Urothelium cell line (cell line): ENCODE results near the gene LIPA.
"Not testable (repeated sequence)": the region's sequence is repeated elsewhere in the genome, so short reads cannot be mapped to it uniquely, and the experiment has no call there.

Experiments
- DNase-seq: peaks from one replicate; pipeline ENCODE4 v3.0.0; 2011; ENCODE audit warnings: low spot score, mixed read lengths
- FAIRE-seq: peaks from 2 replicates; lab custom pipeline; 2011; peaks lifted over from hg19 to GRCh38; lab: Jason Lieb, UNC

The LIPA gene

DNA sequence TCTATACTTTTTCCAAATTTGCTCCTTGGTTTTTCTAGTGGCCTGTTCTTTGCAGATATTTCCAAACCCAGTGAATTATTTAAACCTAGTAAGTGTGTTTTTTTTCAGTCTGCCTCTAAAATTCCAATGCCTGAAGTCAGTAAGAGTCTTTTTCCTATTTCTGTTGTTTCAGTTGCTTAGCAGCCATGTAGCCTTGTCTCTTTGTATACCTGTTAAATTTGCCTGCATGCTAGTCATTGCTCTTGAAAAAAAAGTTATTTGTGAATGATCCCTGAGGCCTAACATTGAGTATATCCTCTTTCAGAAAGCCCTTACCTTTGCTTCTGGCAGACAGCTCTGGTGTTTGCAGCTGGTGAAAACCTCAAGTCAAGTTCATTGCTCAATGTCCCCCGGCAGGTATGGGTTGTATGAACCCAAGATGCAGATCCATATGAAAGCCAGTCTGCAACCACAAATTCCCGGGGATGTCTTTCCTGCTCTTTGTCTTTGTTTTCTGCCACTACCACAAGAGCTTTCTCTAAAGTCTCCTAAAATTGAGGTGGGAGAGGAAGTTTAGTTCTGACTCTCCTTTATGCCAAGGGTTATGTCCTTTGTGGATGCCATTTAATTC lies 80.2 kb downstream of the LIPA start:
- no peak for FAIRE-seq
- DNase-seq = no peak

DNA sequence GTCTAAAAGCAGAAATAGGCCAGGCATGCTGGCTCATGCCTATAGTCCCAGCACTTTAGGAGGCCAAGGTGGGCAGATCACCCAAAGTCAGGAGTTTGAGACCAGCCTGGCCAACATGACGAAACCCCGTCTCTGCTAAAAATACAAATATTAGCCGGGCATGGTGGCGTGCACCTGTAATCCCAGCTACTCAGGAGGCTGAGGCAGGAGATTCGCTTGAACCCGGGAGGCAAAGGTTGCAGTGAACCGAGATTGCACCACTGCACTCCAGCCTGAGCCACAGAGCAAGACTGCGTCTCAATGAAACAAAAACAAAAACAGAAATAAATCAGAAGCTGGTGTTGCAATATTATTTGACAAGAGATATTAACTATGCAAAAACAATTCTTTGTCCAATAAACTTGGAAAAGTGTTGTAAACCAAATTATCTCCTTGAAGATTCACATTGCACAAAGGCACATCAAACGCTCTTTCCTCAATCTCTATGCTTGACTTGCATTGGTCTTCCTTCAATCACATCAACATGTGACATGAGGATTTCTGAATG lies 83.1 kb downstream of the LIPA start:
- DNase-seq, FAIRE-seq: not testable (repeated sequence)

DNA sequence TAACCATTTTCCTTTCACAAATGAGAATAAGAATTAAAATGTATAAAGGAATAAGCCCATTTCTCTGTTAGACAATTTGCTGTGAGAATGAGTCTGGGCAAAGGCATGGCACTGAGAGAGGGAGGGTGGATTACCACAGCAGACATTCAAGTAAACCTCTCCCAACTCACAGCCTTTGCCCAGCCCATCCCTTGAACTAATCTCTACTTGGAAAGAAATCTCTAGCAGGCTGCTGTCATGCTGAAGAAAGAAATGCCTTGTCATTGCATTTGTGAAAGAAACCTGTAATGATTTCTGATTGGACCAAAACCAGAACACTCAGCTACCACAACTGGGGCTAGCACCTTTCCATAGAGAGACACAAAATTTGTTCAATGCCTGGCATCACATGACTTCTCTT lies 83.7 kb downstream of the LIPA start:
- DNase-seq (no peak), FAIRE-seq (no peak)

DNA sequence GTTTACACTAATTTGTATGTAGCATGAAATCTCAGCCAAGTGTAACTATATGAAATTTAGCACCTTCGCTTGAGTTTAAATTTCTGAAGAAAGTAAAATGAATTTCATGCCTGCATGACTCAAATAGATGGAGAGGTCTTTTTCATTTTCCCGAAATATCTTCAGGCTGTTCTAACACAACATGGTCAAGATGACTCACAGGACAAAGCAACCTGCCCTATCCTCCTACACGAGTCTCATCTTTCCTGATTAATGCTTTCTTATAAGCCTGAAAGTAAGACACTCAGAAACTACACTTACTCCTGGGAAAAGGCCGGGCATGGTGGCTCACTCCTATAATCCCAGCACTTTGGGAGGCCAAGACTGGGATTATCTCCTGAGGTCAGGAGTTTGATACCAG lies 85.7 kb downstream of the LIPA start:
- no peak for FAIRE-seq
- no peak for DNase-seq

DNA sequence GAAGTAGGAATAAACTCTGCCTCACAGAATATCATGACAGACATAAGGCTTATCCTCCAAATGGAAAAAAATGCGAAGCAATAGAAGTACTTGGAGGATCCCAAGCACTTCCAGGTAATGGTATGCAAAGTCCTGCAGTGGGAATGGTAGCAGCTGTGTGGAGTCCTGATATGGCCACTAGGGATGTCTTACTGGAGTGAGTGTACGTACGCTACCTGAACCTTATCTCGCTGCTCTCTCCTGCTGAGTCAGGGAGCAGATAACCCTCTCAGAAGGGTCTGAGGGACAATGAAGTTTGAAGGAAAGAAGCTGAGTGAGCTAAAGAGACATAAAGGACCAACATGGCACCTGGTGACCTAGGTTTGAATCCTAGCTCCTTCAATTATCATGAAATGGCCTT lies 86.7 kb downstream of the LIPA start:
- FAIRE-seq (no peak), DNase-seq (no peak)

DNA sequence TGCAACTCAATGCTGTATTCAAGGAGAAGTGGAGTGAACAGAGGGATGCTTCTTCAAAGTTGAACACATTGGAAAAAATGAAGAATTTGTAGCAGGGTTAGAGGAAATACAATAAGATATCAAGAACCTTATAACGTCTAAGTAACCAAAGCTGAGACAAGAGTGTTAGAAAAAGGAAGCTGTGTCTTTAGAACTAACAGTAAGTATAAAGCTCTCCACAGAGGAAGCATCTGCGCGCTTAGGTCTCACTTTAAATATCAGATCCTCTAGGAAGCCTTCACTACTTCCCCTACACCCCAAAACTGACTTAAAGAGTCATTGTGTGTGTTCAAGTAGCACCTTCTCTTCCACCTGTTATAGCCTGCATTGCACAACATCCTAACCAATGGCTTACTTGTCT lies 87.5 kb downstream of the LIPA start:
- DNase-seq (no peak), FAIRE-seq (no peak)
